Naive thymus-derived CD8-positive, alpha-beta T cell (primary cell): ENCODE data around the gene MYO10. TPM values are rescaled to one million over a fixed set of nuclear protein-coding genes. Genes with fewer than 3 reads are reported as not detected.
A peak's percentile ranks its signal among the peaks of the same experiment; 100 is the strongest.

Experiments
- ATAC-seq, 2 donors: fragments of 150-1000 bp; cut with Tn5 transposase in 1 of 2; sonication (Bioruptor Pico), chemical (Tn5 transposase) in 1 of 2; 1 replicate in 1 of 2; 2 replicates in 1 of 2; pipeline ENCODE4 v1.10.0; 2021; ENCODE audit warnings: mild to moderate bottlenecking in 2 of 2, moderate library complexity in 2 of 2
- POLR2A ChIA-PET: fragments of 350-600 bp; sonication (Branson Sonifier 250); formaldehyde crosslinking; loops from one replicate; lab custom pipeline; 2021; ENCODE audit warnings: antibody characterized with exemption; lab: Charles Lee
- DNase-seq, 10 donors: peaks; one replicate each; pipeline versions ENCODE4 v3.0.0 to v3.0.0-alpha.2; 2020 to 2022
- H3K27ac Mint-ChIP-seq, 10 donors: one replicate each; pipeline ENCODE4 v1.8.0; 2020 to 2022; ENCODE audit warnings: mild to moderate bottlenecking in 10 of 10, mixed read lengths in 10 of 10, moderate library complexity in 4 of 10, inconsistent platforms in 1 of 10
- H3K27me3 Mint-ChIP-seq, 5 donors: one replicate each; pipeline ENCODE4 v1.8.0; 2021 to 2022; ENCODE audit warnings: mixed read lengths in 5 of 5
- H3K36me3 Mint-ChIP-seq, 3 donors: one replicate each; pipeline ENCODE4 v1.8.0; 2020 to 2022; ENCODE audit warnings: mixed read lengths in 3 of 3, mild to moderate bottlenecking in 2 of 3, inconsistent platforms in 1 of 3
- H3K4me1 Mint-ChIP-seq, 4 donors: one replicate each; pipeline ENCODE4 v1.8.0; 2021 to 2022; ENCODE audit warnings: mixed read lengths in 4 of 4
- H3K4me3 Mint-ChIP-seq, 10 donors: one replicate each; pipeline ENCODE4 v1.8.0; 2020 to 2022; ENCODE audit warnings: mild to moderate bottlenecking in 10 of 10, mixed read lengths in 10 of 10, moderate library complexity in 6 of 10, inconsistent platforms in 1 of 10
- H3K9me3 Mint-ChIP-seq, 9 donors: one replicate each; pipeline ENCODE4 v1.8.0; 2020 to 2022; ENCODE audit warnings: mixed read lengths in 9 of 9, mild to moderate bottlenecking in 3 of 9, inconsistent platforms in 1 of 9, moderate library complexity in 1 of 9
- polyA plus RNA-seq, 3 donors: library from polyadenylated mRNA; unstranded; fragments of 300-500 nt; fragmentation: Illumina TruSeq; gene quantifications; one replicate each; pipeline ENCODE4 v1.2.3, GENCODE V29; 2021
- total RNA-seq, 8 experiments: library from RNA in 2 of 8; stranded (reverse) in 2 of 8; gene quantifications; one replicate each; pipeline ENCODE4 v1.2.3 and lab custom pipeline; 2021 to 2026

Gene MYO10
- total and polyA plus RNA-seq, 5 experiments from 2014 or later, result 0.02 to 0.07 TPM; not detected in 3

GRCh38 chr5:16871746-16872339 is 64.2 kb downstream of the MYO10 start:
- Mint-ChIP-seq H3K4me1 (no peaks in the 10 kb centered on the region), H3K27ac (no peak overlapping the region), H3K4me3 (no peak overlapping the region), H3K9me3 (peaks cover 0 to 22% (median 8%) of the 10 kb centered on the region in 9 donors), H3K27me3 (peaks cover 0 to 10% (median 0%) of the 10 kb centered on the region in 5 donors), H3K36me3 (peaks cover 0 to 5% (median 0%) of the 10 kb centered on the region in 3 donors)
- DNase-seq (no peak), ATAC-seq (no peak)
- POLR2A ChIA-PET, result no interaction called here

- Mint-ChIP-seq H3K4me3 (no peak overlapping the region), H3K4me1 (no peaks in the 10 kb centered on the region), H3K27me3 (peaks cover 0 to 10% (median 0%) of the 10 kb centered on the region in 5 donors), H3K36me3 (peaks cover 0 to 5% (median 0%) of the 10 kb centered on the region in 3 donors), H3K9me3 (peaks cover 0 to 20% (median 8%) of the 10 kb centered on the region in 9 donors), H3K27ac (no peak overlapping the region)
- ATAC-seq, result no peak
- POLR2A ChIA-PET, result no interaction called here
- DNase-seq, result no peak
Observed at GRCh38 chr5:16870878-16871277, 65.2 kb downstream of the MYO10 start.

- H3K9me3 Mint-ChIP-seq, result peaks cover 0 to 15% (median 8%) of the 10 kb centered on the region in 9 donors
- no peak overlapping the region for H3K4me3 Mint-ChIP-seq
Observed at GRCh38 chr5:16869821-16870796, 66.0 kb downstream of the MYO10 start.

GRCh38 chr5:16867577-16867953 is 68.5 kb downstream of the MYO10 start:
- peaks cover 0 to 10% (median 0%) of the 10 kb centered on the region in 9 donors for H3K9me3 Mint-ChIP-seq
- H3K4me1 Mint-ChIP-seq, result no peaks in the 10 kb centered on the region
- H3K4me3 Mint-ChIP-seq, result no peak overlapping the region
- POLR2A ChIA-PET, result no interaction called here
- no peaks in the 10 kb centered on the region for H3K36me3 Mint-ChIP-seq
- DNase-seq (no peak), ATAC-seq (no peak)
- H3K27me3 Mint-ChIP-seq, result peaks cover 0 to 5% (median 0%) of the 10 kb centered on the region in 5 donors
- H3K27ac Mint-ChIP-seq, result no peak overlapping the region

More at GRCh38 chr5:16869821-16870796, 66.0 kb downstream of the MYO10 start:
- no peak for DNase-seq
- Mint-ChIP-seq H3K36me3 (peaks cover 0 to 5% (median 0%) of the 10 kb centered on the region in 3 donors), H3K4me1 (no peaks in the 10 kb centered on the region), H3K27ac (no peak overlapping the region), H3K27me3 (peaks cover 0 to 10% (median 0%) of the 10 kb centered on the region in 5 donors)
- POLR2A ChIA-PET, result no interaction called here
- no peak for ATAC-seq

- no peak for DNase-seq
- POLR2A ChIA-PET, result no interaction called here
- Mint-ChIP-seq H3K4me1 (no peaks in the 10 kb centered on the region), H3K4me3 (no peak overlapping the region), H3K36me3 (no peaks in the 10 kb centered on the region), H3K27ac (no peak overlapping the region), H3K9me3 (peaks cover 0 to 6% (median 0%) of the 10 kb centered on the region in 9 donors), H3K27me3 (peaks cover 0 to 5% (median 0%) of the 10 kb centered on the region in 5 donors)
- no peak for ATAC-seq
Observed at GRCh38 chr5:16866795-16867576, 69.1 kb downstream of the MYO10 start.

- POLR2A ChIA-PET, result no interaction called here
- no peak overlapping the region for H3K27ac Mint-ChIP-seq
- no peaks in the 10 kb centered on the region for H3K36me3 Mint-ChIP-seq
- H3K4me3 Mint-ChIP-seq, result no peak overlapping the region
- H3K27me3 Mint-ChIP-seq, result peaks cover 0 to 5% (median 0%) of the 10 kb centered on the region in 5 donors
- H3K4me1 Mint-ChIP-seq, result no peaks in the 10 kb centered on the region
- no peak for DNase-seq
- ATAC-seq, result no peak
- H3K9me3 Mint-ChIP-seq, result no peaks in the 10 kb centered on the region
Observed at GRCh38 chr5:16866273-16866672, 69.8 kb downstream of the MYO10 start.

GRCh38 chr5:16865151-16865550 is 70.9 kb downstream of the MYO10 start:
- Mint-ChIP-seq H3K36me3 (no peaks in the 10 kb centered on the region), H3K27ac (no peak overlapping the region), H3K9me3 (peaks cover 0 to 4% (median 0%) of the 10 kb centered on the region in 9 donors), H3K27me3 (no peaks in the 10 kb centered on the region), H3K4me3 (peak overlapping the region in 1 of 10 donors; percentile 29), H3K4me1 (no peaks in the 10 kb centered on the region)
- DNase-seq (no peak), ATAC-seq (no peak)
- POLR2A ChIA-PET, result no interaction called here

GRCh38 chr5:16864631-16865131 is 71.4 kb downstream of the MYO10 start:
- Mint-ChIP-seq H3K36me3 (no peaks in the 10 kb centered on the region), H3K4me3 (no peak overlapping the region), H3K27ac (no peak overlapping the region), H3K9me3 (peaks cover 0 to 8% (median 0%) of the 10 kb centered on the region in 9 donors), H3K27me3 (no peaks in the 10 kb centered on the region), H3K4me1 (no peaks in the 10 kb centered on the region)
- DNase-seq (no peak), ATAC-seq (no peak)
- POLR2A ChIA-PET, result no interaction called here

- no peak overlapping the region for H3K4me3 Mint-ChIP-seq
- H3K27ac Mint-ChIP-seq, result no peak overlapping the region
- H3K4me1 Mint-ChIP-seq, result no peaks in the 10 kb centered on the region
- H3K9me3 Mint-ChIP-seq, result peaks cover 0 to 16% (median 0%) of the 10 kb centered on the region in 9 donors
- H3K27me3 Mint-ChIP-seq, result no peaks in the 10 kb centered on the region
- no peak for DNase-seq
- ATAC-seq, result no peak
- POLR2A ChIA-PET, result no interaction called here
- no peaks in the 10 kb centered on the region for H3K36me3 Mint-ChIP-seq
Observed at GRCh38 chr5:16863469-16863946, 72.6 kb downstream of the MYO10 start.

GRCh38 chr5:16862777-16863176 is 73.3 kb downstream of the MYO10 start:
- Mint-ChIP-seq H3K4me1 (no peaks in the 10 kb centered on the region), H3K27ac (no peak overlapping the region), H3K36me3 (no peaks in the 10 kb centered on the region), H3K27me3 (no peaks in the 10 kb centered on the region), H3K9me3 (peaks cover 0 to 19% (median 4%) of the 10 kb centered on the region in 9 donors), H3K4me3 (no peak overlapping the region)
- no peak for DNase-seq
- POLR2A ChIA-PET, result no interaction called here
- ATAC-seq, result no peak

GRCh38 chr5:16859346-16859745 is 76.7 kb downstream of the MYO10 start:
- ATAC-seq, result no peak
- H3K27ac Mint-ChIP-seq, result no peak overlapping the region
- POLR2A ChIA-PET, result no interaction called here
- H3K36me3 Mint-ChIP-seq, result no peaks in the 10 kb centered on the region
- no peak overlapping the region for H3K4me3 Mint-ChIP-seq
- H3K9me3 Mint-ChIP-seq, result peaks cover 0 to 25% (median 5%) of the 10 kb centered on the region in 9 donors
- DNase-seq, result no peak
- no peaks in the 10 kb centered on the region for H3K27me3 Mint-ChIP-seq
- no peaks in the 10 kb centered on the region for H3K4me1 Mint-ChIP-seq

GRCh38 chr5:16858151-16858550 is 77.9 kb downstream of the MYO10 start:
- DNase-seq (no peak), ATAC-seq (no peak)
- H3K27ac Mint-ChIP-seq, result no peak overlapping the region

More at GRCh38 chr5:16858151-16858550, 77.9 kb downstream of the MYO10 start:
- Mint-ChIP-seq H3K4me3 (no peak overlapping the region), H3K27me3 (no peaks in the 10 kb centered on the region), H3K9me3 (peaks cover 0 to 25% (median 5%) of the 10 kb centered on the region in 9 donors), H3K36me3 (no peaks in the 10 kb centered on the region), H3K4me1 (no peaks in the 10 kb centered on the region)
- POLR2A ChIA-PET, result no interaction called here
